ENCODE data around the gene TMCC1.
"Not testable (repeated sequence)": the region's sequence is repeated elsewhere in the genome, so short reads cannot be mapped to it uniquely, and the experiment has no call there.

Gene TMCC1

GRCh38 chr3:129893581-129894070 lies at the start of gene TMCC1:
Gene TMCC1, minus strand, starts transcription at chr3:129893711.
- DNase-seq = peak; percentile 91

GRCh38 chr3:129943020-129943419 lies 49.5 kb upstream of the TMCC1 start:
- DNase-seq = no peak

DNA sequence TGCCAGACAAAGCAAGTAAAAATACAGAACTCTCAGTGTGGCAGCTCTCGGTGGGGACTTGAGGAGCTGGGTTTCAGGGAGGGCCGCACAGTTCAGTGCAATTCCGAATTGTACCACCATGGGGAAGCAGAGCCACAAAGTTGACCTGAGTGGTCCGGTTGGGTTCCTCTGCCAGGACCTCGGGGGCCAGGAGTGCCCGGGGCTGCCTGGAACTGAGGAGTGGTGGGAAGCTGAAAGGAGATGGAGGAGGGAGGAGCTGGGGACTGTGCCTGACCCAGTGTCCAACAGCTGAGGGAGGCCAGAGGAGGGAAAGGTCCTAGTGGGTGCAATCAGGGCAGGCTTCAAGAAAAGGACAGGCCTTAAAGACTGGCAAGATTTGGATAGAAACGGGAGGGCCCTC lies 48.8 kb upstream of the TMCC1 start:
- DNase-seq = peak; percentile 31

GRCh38 chr3:129940086-129940485 lies 46.6 kb upstream of the TMCC1 start:
- DNase-seq = no peak

DNA sequence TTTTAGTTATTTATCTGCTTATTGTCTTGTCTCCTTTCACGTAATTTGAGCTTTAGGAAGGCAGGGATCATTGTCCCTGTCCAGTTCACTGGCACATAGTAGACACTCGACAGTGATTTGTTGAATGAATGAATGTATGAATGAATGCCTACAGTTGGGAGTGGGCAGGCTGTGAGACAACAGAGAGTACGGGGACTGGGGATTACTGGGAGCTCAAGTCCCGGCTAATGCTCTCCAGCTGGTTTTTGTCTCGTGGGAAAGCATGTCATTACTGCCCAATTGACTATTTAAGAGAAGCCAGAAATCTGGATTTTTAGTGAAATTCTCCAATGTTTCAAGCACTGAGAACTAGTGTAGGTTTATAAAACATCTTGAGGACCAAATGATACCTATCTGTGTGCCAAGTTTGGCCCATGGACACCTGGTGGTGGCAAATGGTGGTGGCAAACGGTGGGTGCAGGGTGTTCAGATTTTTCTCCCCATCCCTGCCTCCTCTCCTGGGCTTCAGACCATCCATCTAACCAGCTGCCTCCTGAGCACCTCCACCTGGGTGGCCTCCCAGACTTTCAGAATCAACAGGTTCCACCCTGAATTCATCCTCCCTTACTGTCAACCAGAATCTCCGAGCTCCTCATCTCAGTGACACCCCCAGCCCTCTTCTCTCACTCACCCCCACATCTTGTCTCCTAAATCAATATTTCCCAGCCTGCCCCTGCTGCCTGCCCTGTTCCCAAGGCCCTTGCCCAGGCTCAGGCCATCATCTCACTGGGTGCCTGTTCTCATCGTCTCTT lies 44.8 kb upstream of the TMCC1 start:
- DNase-seq = no peak

DNA sequence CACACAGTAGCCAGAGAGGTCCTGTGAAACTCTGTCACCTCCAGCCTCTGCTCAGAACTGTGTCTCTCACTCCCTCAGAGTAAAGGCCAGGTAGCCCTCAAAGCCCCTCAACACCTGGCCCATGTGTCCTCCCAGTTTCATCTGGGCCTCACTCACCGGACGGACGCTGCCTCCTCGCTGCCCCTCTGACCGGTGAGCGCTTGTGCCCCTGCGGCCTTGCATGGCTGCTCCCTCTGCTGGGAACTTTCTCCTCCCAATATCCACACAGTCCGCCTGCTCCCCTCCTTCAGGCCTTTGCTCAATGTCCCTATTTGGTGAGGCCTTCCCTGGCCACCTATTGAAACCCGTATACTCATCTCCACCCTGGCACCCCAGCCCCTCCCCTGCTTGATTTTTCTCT lies 44.2 kb upstream of the TMCC1 start:
- no peak for DNase-seq

- peak; percentile 66 for DNase-seq
Measured at GRCh38 chr3:129936757-129937156, 43.2 kb upstream of the TMCC1 start.

DNA sequence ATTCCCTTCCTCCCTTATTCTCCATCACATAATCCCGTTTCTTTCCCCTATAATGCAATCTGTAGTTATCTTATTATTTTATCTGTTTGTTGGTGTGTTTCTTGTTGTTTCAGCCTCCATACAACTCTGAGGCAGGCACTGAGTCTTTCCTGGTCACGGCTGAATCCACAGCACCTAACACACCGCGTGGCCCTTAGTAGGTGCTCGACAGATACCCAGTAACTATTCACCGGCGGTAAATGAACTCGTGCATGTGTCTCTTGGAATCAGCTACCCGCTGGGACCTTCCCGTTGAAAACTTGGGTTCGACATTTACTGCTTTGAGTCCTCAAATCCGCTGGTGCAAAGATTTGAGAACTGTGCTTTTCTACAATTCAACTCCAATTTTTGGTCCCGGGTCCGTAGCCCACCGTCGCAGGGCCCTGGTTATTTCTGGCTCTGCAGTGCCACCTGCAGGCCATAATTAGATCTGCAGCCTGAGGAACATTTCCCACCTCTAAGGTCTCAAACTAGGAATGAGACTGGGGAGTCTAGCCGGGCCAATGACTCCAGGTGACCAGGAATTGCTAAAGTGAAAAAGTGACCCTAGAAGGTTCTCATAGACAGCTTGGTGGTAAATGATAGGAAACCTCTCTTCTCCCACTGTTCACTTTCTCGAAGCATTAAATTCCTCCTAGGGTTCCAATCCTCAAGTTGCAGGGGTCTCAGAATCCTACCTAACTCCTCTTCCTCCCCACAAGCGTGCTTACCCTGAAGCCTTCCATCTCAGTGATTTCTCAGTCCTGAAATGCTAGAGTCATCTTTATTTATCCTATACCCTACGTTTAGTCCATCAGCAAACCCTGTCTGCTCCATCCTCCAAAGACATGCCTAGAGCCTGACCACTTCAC lies 41.0 kb upstream of the TMCC1 start:
- peak; percentile 44 for DNase-seq

DNA sequence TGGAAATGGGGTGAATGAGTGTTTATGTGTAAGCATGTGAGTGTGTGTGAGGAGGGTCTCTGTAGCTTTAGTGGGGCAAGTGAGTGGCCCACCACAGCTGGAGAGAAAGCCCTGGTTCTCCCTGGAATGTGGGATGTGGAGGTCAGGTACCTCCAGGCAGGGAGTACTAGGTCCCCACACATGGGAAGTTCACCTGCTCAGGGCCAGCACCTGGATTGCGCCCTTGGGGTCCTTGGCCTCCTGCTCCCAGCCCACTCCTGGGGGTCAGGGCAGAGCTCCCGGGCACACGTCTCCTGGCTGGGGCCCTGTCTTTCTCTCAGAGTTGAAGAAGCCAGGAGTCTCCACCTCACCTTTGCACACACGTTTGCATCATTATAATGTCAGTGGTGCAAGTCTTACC lies 40.0 kb upstream of the TMCC1 start:
- DNase-seq = no peak

DNA sequence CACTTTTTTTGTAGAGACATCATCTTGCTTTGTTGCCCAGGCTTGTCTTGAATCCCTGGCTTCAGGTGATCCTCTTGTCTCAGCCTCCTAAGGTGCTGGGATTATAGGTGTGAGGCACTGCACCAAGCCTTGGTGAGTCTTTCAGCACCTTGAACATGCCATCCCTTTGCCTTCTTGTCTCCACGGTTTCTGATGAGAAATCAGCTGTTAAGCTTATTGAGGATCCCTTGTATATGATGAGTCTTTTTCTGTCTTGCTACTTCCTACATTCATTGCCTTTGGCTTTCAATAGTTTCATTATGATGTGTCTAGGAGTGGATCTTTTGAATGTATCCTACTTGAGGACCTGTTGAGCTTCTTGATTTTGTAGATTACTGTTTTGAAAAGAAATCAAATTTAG lies 35.9 kb upstream of the TMCC1 start:
- DNase-seq = no peak

DNA sequence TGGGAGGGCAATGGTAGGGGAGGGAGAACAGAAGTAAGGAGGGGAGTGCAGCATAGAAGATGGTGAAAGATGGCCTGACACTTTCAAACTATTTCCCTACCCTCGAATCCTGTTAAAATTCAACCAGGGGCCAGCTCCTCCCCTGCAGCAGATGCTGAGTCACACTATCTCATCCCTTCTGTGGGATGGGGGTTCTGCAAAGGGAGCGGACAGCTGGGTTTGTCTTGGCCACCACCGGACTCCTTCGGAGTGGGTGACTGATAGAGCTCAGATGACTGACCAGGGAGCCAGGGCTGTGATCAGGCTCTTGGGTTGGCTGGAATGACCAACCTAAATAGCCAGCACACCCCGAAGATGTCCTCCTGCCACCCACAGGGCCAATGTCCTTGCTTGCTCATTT lies 33.6 kb upstream of the TMCC1 start:
- DNase-seq = no peak

DNA sequence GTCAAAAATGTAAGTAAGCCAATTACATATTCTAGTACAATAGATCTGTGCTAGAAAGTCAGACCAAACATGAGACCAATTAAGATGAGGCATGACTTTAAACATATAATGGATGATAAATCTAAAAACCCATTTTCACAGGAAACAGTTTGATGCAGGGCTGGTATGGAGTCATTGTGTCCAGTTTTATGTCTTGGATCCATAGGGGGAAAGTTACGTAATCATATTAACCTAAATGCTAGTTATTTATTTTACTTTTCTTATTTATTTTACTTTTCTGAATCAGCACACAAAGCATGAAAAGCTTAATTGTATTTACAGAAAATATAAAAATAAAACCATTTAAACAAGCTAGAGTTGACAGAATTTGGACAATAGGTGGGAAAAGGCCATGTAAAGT lies 26.3 kb upstream of the TMCC1 start:
- no peak for DNase-seq

GRCh38 chr3:129919357-129919756 lies 25.8 kb upstream of the TMCC1 start:
- no peak for DNase-seq

DNA sequence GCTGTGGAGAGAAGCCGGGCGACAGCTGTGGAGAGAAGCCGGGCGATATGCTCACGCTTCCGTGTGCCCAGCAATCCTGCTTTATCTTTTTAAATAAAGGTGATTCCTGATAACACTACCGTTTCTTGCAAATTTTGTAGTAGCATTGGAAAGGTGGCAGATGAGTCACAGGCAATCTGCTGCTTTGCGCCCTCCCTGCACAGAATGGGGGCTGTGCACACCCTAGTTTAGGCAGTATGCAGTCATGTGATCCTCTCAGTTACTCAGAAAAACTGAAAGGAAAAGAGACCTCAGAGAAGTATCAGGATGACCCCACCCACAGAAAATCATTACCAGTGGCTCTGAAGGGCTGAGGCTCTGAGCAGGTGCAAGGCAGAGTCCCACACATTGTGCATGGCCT lies 24.9 kb upstream of the TMCC1 start:
- DNase-seq = no peak

DNA sequence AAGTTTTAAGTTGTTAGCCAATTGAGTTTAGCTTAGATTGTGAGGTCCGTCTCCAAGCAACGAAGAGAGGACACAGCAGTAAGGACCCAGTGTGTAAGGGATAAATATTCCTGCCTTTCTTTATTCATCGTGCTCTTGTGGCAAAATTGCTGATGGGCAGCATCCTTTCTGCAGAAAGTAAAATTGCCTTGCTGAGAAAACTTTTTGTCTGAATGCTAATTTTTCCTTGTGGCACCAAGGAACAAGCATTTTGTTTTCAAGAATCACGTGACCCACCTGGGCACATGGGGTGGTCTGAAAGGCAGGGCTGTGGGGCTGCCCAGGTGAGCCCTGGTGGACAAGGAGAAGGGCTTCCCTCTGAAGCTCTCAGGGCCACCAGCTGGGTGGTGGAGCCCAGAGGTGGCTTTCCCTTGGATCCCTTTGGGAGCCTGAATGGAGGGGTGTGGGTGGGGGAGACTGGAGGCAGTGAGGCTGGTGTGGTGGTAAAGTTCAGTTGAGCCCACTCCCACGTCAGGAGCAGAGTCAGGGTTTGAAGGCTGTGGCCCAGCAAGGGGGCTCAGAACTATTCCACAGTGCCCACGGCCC lies 24.0 kb upstream of the TMCC1 start:
- DNase-seq = no peak

DNA sequence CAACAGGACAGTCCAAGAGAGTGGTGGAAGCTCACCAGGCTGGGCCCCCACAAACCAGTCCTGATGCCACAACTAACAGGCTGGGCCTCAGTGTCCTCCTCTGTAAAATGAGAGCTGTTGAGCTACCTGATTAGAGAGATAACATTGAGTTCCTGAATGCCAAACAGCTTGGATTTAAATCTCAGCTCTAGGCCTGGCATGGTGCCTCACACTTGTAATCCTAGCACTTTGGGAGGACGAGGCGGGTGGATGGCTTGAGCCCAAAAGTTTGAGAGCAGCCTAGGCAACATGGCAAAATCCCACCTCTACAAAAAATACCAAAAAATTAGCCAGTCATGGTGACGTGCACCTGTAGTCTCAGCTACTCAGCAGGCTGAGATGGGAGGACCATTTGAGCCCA lies 20.1 kb upstream of the TMCC1 start:
- no peak for DNase-seq

DNA sequence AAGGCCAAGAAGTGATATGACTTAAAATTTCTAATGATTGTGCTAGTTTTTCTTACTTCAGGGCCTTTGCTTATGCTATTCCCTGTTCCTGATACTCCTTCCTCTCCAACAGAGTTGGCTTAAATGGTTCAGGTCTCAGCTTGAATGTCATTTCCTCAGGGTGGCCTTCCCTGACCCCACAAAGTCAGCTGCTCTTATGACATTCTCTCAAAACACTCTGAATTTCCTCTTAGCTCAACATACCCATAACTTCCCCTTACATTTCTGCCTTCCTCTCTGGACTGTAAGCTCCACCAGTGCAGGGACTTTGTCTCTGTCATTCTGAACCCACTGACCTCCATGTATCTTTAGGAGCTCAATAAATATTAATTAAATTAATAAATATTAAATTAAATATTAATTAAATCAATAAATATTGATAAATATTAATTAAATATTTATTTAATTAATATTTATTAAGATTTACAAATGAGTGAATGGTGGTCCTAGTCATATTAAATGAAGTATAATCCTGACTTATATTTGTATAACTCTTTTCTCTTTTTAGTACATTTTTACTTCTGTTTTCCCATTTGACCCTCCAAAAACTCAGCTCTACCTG lies 17.9 kb upstream of the TMCC1 start:
- no peak for DNase-seq

DNA sequence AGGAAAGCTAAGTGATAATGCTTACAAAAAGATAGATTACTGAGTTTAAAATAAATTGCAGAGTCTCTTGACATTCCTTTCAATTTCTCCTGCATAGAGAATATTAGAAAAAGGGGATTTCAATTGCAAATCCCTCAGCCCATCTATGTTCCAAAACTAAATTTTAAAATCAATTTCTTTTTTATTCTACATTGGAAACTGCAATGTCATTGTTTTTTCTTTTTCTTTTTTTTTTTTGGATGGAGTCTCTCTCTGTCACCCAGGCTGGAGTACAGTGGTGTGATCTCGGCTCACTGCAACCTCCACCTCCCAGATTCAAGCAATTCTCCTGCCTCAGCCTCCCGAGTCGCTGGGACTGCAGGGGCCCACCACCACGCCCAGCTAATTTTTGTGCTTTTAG lies 15.7 kb upstream of the TMCC1 start:
- not testable (repeated sequence) for DNase-seq

GRCh38 chr3:129908417-129908816 lies 14.9 kb upstream of the TMCC1 start:
- no peak for DNase-seq

DNA sequence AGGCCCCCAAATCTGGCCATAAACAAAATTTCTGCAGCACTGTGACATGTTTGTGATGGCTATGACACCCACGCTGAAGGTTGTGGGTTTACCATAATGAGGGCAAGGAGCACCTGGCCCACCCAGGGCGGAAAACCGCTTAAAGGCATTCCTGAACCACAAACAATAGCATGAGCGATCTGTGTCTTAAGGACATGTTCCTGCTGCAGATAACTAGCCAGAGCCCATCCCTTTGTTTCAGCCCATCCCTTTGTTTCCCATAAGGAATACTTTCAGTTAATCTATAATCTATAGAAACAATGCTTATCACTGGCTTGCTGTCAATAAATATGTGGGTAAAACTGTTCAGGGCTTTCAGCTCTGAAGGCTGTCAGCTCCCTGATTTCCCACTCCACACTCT lies 7.8 kb upstream of the TMCC1 start:
- DNase-seq = not testable (repeated sequence)

GRCh38 chr3:129897026-129897425 lies 3.5 kb upstream of the TMCC1 start:
- no peak for DNase-seq

DNA sequence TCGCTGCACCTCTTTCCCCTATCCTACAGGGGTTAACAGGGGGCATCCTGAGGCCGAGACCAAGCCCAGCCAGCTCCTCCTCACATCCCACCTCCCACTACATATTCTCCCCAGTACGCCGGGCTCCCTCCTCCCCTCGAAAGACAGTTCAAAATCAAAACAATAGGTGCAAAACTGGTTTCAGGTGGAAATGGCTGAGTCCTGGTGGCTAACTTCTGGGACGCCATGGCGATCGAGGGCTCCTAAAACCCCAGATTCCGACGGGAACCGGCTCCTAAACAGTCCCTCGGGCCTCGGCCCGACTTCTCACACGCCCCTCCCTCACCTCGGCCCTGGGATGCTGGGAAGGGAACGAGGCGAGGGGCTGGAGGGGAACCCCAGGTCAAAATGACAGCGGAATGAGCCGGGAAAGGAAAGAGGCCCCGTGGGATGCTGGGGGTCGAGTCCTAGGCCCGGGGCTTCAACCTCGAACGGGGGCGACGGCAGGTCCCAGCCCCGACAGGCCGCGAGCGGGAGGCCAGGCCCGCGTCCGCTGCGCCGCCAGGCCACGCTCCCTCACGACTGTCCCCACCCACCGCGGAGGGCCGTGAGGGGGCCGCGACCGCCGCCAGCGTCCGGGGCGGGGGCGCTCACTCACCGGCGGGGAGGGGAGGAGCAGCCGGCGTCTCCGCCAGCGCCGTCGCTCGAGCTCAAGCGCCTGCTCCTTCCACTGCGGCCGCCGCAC lies 492 bp downstream of the TMCC1 start:
- DNase-seq = peak; percentile 36

GRCh38 chr3:129892486-129892856 lies 1.0 kb downstream of the TMCC1 start:
- no peak for DNase-seq
